OCI-LY1 (cell line): ENCODE data around the gene COX11.

Experiments
- CTCF ChIP-seq: fragments of 200-600 bp; sonication (generic), shearing (Covaris generic); IDR thresholded peaks from 2 replicates; pipeline ENCODE4 v1.5.1; 2017; ENCODE audit warnings: mild to moderate bottlenecking, antibody characterized with exemption, low read length, moderate library complexity, mixed read lengths
- EZH2 ChIP-seq: fragments of 200-600 bp; sonication (generic), shearing (Covaris generic); IDR thresholded peaks from 2 replicates; pipeline ENCODE4 v1.8.0; 2017; ENCODE audit warnings: borderline replicate concordance, mixed run types, mild to moderate bottlenecking, antibody characterized with exemption, low read length, moderate library complexity, mixed read lengths

- TF ChIP-seq CTCF (no peak), EZH2 (no peak)
Measured at GRCh38 chr17:55002458-55002857, 34.0 kb upstream of the COX11 start.
